ENCODE data around the gene HSPG2.

DNA sequence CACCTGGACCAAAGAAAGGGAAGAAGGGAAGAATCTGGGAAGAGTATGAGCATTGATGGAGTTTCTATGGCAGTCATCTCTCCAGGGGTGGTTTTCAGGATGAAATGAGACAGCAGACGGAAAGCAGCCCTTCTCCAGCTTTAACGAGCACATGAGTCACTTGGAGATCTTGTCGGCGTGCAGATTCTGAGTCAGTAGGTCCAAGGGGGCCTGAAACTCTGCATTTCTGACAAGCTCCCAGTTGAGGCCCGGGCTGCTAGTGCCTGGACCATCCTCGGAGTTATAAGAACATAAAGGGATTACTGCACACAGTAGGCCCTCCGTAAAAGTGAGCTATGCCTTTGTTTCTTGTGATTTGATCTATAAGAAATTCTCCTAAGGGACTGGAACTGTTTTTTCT, 17.6 kb downstream of the HSPG2 start:
- no peak for TF ChIP-seq CTCF (conservative IDR thresholded peaks at IDR 0.05; ENCODE audit: low read depth, low read length)
- no peak for TF ChIP-seq EZH2phosphoT487 (IDR thresholded peaks at IDR 0.05; ENCODE audit: borderline replicate concordance, low read length)

All from PC-3 (cell line).